A549 (cell line): ENCODE measurements around the gene KCNAB1. TPM values are rescaled to one million over a fixed set of nuclear protein-coding genes. Genes with fewer than 3 reads are reported as not detected.

Experiments
- ATAC-seq, 2 experiments: fragments of 200-7000 bp in 1 of 2; fragments of >200 bp in 1 of 2; cut with Nextera tagmentation in 1 of 2; cut with Tn5 transposase in 1 of 2; 3 replicates each; pipeline versions ENCODE4 v1.8.0 to v1.9.1; 2018 to 2020; ENCODE audit warnings: mild to moderate bottlenecking in 1 of 2, moderate library complexity in 1 of 2
- CTCF ChIA-PET: fragments of 300-600 bp; sonication (Branson Sonifier 250); formaldehyde crosslinking; extraction: SDS; loops from one replicate; lab custom pipeline; 2021; ENCODE audit warnings: antibody characterized with exemption, inconsistent platforms; lab: Yijun Ruan, JAX
- POLR2A ChIA-PET: fragments of 350-600 bp; formaldehyde crosslinking; extraction: SDS; loops from one replicate; lab custom pipeline; 2021; ENCODE audit warnings: antibody characterized with exemption, inconsistent platforms; lab: Yijun Ruan, JAX
- DNase-seq, 2 experiments: peaks; one replicate each; pipeline versions ENCODE4 v3.0.0 to v3.0.0-alpha.2; 2011 to 2016; ENCODE audit warnings: low read depth in 1 of 2, low spot score in 1 of 2
- FAIRE-seq: peaks from 2 replicates; lab custom pipeline; 2011; peaks lifted over from hg19 to GRCh38; lab: Jason Lieb, UNC
- H3K27ac ChIP-seq, 2 experiments: fragments of >200 bp; sonication (Bioruptor Twin); formaldehyde crosslinking; 3 replicates each; pipeline ENCODE4 v1.5.1; 2016 to 2017
- H3K4me1 ChIP-seq: fragments of >200 bp; sonication (Bioruptor Twin); formaldehyde crosslinking; 3 replicates; pipeline ENCODE4 v1.6.1; 2016
- H3K4me2 ChIP-seq: fragments of >200 bp; sonication (Bioruptor Twin); formaldehyde crosslinking; 3 replicates; pipeline ENCODE4 v1.6.1; 2016
- H3K4me3 ChIP-seq: fragments of >200 bp; sonication (Bioruptor Twin); formaldehyde crosslinking; 3 replicates; pipeline ENCODE4 v1.5.1; 2016
- H3K9me3 ChIP-seq: fragments of >200 bp; sonication (Bioruptor Twin); formaldehyde crosslinking; 3 replicates; pipeline ENCODE4 v1.6.1; 2016
- ATOH8 ChIP-seq: fragments of 250-450 bp; sonication (Bioruptor Pico); IDR thresholded peaks from 2 replicates; pipeline ENCODE4 v1.5.0; 2020; ENCODE audit warnings: low read depth, mild to moderate bottlenecking, moderate library complexity
- BCL3 ChIP-seq: fragments of >200 bp; sonication (Bioruptor Twin); formaldehyde crosslinking; IDR thresholded peaks from 3 replicates; pipeline ENCODE4 v1.6.1; 2016
- E2F6 ChIP-seq: IDR thresholded peaks from 2 replicates; pipeline ENCODE4 v1.6.1; 2012; ENCODE audit warnings: low read depth, borderline replicate concordance
- EHMT2 ChIP-seq: fragments of 200-600 bp; sonication (generic); IDR thresholded peaks from 2 replicates; pipeline ENCODE4 v1.6.1; 2016; ENCODE audit warnings: antibody characterized with exemption, low read depth, mild to moderate bottlenecking, moderate library complexity
- HES2 ChIP-seq: fragments of >200 bp; sonication (Bioruptor Twin); formaldehyde crosslinking; IDR thresholded peaks from 2 replicates; pipeline ENCODE4 v1.6.1; 2016
- HMGXB4 ChIP-seq: fragments of 250-450 bp; sonication (Bioruptor Pico); IDR thresholded peaks from 2 replicates; pipeline ENCODE4 v1.5.0; 2021; ENCODE audit warnings: mild to moderate bottlenecking, moderate library complexity, borderline replicate concordance
- HOXB5 ChIP-seq: fragments of 250-450 bp; sonication (Bioruptor Pico); IDR thresholded peaks from 2 replicates; pipeline ENCODE4 v1.5.0; 2020; ENCODE audit warnings: mild to moderate bottlenecking, moderate library complexity
- JUN ChIP-seq, 2 experiments: fragments of >200 bp; sonication (Bioruptor Twin); formaldehyde crosslinking; IDR thresholded peaks; 2 replicates in 1 of 2; 3 replicates in 1 of 2; pipeline ENCODE4 v1.6.1; 2016 to 2017
- MAFK ChIP-seq: fragments of 450-650 bp; IDR thresholded peaks from 2 replicates; pipeline ENCODE4 v1.6.1; 2014; ENCODE audit not compliant: partially characterized antibody
- MYC ChIP-seq: IDR thresholded peaks from 2 replicates; pipeline ENCODE4 v1.6.1; 2012; ENCODE audit warnings: mild to moderate bottlenecking, inconsistent platforms, low read length, improper control_type of control experiment, borderline replicate concordance
- NPAS2 ChIP-seq: fragments of 250-450 bp; sonication (Bioruptor Pico); IDR thresholded peaks from 2 replicates; pipeline ENCODE4 v1.8.0; 2022; ENCODE audit warnings: mild to moderate bottlenecking, moderate library complexity, borderline replicate concordance
- NR3C1 ChIP-seq: fragments of >200 bp; sonication (Bioruptor Twin); formaldehyde crosslinking; IDR thresholded peaks from 3 replicates; pipeline ENCODE4 v1.6.1; 2017
- PHF8 ChIP-seq: fragments of 200-600 bp; sonication (generic); IDR thresholded peaks from 2 replicates; pipeline ENCODE4 v1.6.1; 2016; ENCODE audit warnings: low read depth, mild to moderate bottlenecking, antibody characterized with exemption, moderate library complexity, borderline replicate concordance
- POLR2A ChIP-seq: IDR thresholded peaks from 2 replicates; pipeline ENCODE4 v1.6.1; 2012; ENCODE audit warnings: mild to moderate bottlenecking, low read length
- POLR2AphosphoS2 ChIP-seq: conservative IDR thresholded peaks from 2 replicates; pipeline ENCODE4 v1.6.1; 2012; ENCODE audit warnings: low read length, improper control_type of control experiment, inconsistent platforms
- ZFP36 ChIP-seq: fragments of 450-650 bp; IDR thresholded peaks from 2 replicates; pipeline ENCODE4 v1.6.1; 2014; ENCODE audit warnings: borderline replicate concordance; ENCODE audit not compliant: partially characterized antibody
- WGBS: methylation state at CpG from one replicate; pipeline ENCODE4 v1.1.6; 2017; ENCODE audit errors: missing lambda C conversion rate; 5-methylcytosine and 5-hydroxymethylcytosine counted together
- polyA plus RNA-seq, 4 experiments: library from polyadenylated mRNA; depleted of rRNA in 3 of 4; stranded (reverse); fragments of >200 nt; fragmentation: RNase III in 1 of 4; extraction: RNeasy Plus Mini Kit Qiagen cat#74134 plus additional on column Dnase treatment in 1 of 4; gene quantifications; 2 replicates in 3 of 4; 3 replicates in 1 of 4; pipeline ENCODE4 v1.2.3, GENCODE V29; 2011 to 2017

KCNAB1 gene
- polyA plus RNA-seq, 2 of the 4 experiments (the other 2 are of a cell fraction), result not detected

- H3K4me3 ChIP-seq, result no peak overlapping the region
- WGBS, result 58% methylated on average over 4 of the region's 4 CpGs
- no peaks in the 10 kb centered on the region for H3K9me3 ChIP-seq
- no peak overlapping the region for H3K4me2 ChIP-seq
- no peak for DNase-seq
- ChIA-PET CTCF (no interaction called here), POLR2A (no interaction called here)
- no peak overlapping the region for H3K27ac ChIP-seq
- no peak for FAIRE-seq
- TF ChIP-seq NR3C1 (no peak), E2F6 (no peak), ATOH8 (CRISPR knock-in tag) (no peak), POLR2A (no peak), HMGXB4 (CRISPR knock-in tag) (no peak), MYC (no peak), ZFP36 (no peak)
- no peaks in the 10 kb centered on the region for H3K4me1 ChIP-seq
- ATAC-seq, result no peak
Observed at GRCh38 chr3:156429125-156429524, 308.7 kb downstream of the KCNAB1 start.

- FAIRE-seq (no peak), DNase-seq (no peak), ATAC-seq (no peak)
- Histone ChIP-seq H3K9me3 (no peaks in the 10 kb centered on the region), H3K27ac (no peak overlapping the region), H3K4me1 (no peaks in the 10 kb centered on the region), H3K4me3 (no peak overlapping the region), H3K4me2 (no peak overlapping the region)
- CTCF ChIA-PET, result interaction anchor here (1.4 kb wide), 1 partner anchor 279 kb away, joined by 3 read pairs; no protein-coding TSS in a partner anchor
- POLR2A ChIA-PET, result no interaction called here
- WGBS, result 19% methylated on average over 4 of the region's 4 CpGs
- TF ChIP-seq BCL3 (no peak), NPAS2 (CRISPR knock-in tag) (no peak), PHF8 (no peak), POLR2AphosphoS2 (no peak), HES2 (no peak), JUN (IDR thresholded peaks at IDR 0.05) (no peak), MAFK (no peak), HMGXB4 (CRISPR knock-in tag) (no peak), MYC (no peak), EHMT2 (no peak), HOXB5 (CRISPR knock-in tag) (no peak)
Observed at GRCh38 chr3:156431334-156432124, 311.2 kb downstream of the KCNAB1 start.
